ENCODE data around the gene CACFD1.

Gene CACFD1

DNA sequence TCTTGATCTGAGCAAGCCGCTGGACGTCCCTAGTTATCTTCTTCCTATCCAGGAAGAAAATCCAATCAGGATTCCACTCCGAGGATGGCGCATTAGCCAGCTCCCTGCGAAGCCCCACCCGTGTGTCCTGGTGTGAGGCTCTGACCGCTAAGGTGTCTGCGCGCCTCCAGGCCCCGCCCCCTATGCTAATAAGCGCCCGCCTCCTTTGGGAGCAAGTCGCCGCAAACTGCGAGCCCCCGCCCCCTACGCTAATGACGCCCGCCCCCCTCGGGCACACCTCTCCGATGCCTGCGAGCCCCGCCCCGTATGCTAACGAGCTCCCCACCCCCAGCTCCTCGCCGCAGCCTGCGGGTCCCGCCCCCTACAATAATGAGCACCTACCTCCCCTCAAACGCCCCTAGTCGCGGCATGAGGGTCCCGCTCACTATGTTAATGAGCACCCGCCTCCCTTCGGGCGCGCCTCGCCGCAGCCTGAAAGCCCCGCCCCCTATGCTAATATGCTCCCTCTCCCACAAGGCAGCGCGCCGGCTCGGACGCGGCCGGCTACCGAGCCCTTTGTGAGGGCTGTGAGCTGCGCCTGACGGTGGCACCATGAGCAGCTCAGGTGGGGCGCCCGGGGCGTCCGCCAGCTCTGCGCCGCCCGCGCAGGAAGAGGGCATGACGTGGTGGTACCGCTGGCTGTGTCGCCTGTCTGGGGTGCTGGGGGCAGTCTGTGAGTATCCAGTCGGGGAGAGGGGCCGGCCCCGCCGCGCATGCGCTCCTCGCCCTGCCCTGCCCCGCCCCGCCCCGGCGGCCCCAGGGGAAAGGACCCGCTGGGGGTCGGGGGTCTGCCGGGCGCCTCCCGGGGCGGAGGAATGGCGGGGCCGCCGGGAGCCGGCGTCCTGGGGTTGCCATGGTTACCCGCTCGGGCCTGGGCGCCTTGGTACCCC, at the start of gene CACFD1:
Gene CACFD1, plus strand, starts transcription at position 503 of the 929 bp plus-strand sequence. Its CDS starts 89 bp downstream, at position 592.
- peak; percentile 91 for DNase-seq (ENCODE audit: low spot score)

DNA sequence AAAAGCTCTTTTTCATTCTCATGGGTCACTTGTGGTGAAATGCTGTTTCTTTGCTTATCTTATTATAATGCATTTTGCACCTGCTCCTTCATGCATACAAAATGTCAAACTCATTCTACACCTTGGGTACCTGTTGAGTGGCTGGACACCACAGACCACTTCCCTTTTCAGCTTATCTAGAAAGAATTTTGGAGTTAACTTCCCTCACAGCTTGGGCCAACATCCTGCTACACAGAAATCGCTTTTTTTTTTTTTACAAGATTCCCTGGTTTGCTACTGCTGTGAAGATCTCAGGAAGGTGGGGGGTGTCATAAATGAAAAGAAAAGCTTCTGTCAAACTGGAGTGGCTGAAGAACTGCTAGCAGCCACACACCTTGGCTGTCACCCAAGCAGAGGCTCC, 44.6 kb upstream of the CACFD1 start:
- DNase-seq (ENCODE audit: low spot score): no peak

DNA sequence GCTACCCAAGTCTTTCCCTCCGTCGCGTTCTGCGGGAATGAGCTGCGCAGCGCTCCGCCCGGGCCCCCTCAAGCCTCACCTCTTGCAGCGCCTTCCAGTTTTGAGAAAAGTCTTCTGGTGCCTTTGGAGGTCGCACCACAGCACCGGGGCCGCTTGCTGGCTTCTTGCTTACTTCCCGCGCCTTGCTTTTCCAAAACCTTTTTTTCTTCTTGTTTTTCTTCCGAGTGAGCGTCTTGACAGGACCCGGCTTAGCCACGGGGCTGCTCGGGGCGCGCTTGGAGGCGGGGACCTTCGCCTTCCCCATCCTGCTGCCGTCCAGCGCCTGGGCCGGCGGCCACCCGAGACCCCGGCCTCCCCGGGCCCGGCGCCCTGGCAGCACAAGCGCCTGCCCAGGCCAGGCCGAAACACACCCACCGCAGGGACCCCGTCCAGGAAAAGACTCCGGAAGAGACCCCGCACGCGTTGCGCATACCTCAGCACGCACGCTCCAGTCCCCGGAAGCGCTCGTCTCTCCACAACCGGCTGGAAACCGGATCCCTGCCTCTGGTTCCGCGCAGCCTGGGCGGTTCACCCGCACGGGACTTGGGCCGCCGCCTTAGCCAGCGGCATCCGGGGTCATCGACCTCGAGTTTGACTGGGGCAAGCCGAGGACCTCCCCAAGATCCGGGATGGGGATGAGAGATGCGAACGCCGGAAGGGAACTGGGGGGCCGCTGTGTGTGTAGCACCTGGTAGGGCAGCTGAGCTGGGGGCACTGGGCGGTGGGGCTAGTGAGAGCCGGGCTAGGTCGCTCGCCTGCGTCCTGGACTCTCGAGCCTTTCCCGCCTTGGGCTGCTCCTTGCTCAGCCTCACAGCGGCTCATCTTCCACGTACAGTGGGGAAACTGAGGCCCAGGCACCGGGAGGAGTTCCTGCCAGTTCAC, 42.0 kb upstream of the CACFD1 start, which contains the start of gene REXO4:
Gene REXO4, minus strand, starts transcription at position 470 of the 921 bp plus-strand sequence. Its CDS starts 166 bp downstream, at position 304.
- DNase-seq (ENCODE audit: low spot score): peak; percentile 77

DNA sequence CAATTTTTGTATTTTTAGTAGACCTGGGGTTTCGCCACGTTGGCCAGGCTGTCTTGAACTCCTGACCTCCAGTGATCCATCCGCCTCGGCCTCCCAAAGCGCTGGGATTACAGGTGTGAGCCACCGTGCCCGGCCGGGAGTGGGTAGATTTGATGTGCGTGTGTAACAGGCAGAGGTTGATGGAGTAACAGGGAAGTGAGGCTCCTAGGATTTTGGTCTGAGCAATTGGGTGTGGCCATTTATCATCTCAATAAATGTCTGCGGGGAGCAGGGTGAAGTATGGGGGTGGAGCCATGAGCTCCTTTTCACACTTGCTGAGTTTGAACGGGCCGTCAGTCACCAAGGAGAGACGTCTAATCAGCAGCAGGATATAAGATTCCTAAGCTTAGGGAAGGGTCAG, 40.8 kb upstream of the CACFD1 start:
- peak; percentile 23 for DNase-seq (ENCODE audit: low spot score)

- no peak for DNase-seq (ENCODE audit: low spot score)
Observed at GRCh38 chr9:133420392-133420827, 39.4 kb upstream of the CACFD1 start.

GRCh38 chr9:133421615-133422542, 37.9 kb upstream of the CACFD1 start, which contains the start of gene ADAMTS13:
Gene ADAMTS13 (plus strand): TSS chr9:133422367. CDS start chr9:133422444, 77 bp downstream.
- DNase-seq (ENCODE audit: low spot score): no peak

DNA sequence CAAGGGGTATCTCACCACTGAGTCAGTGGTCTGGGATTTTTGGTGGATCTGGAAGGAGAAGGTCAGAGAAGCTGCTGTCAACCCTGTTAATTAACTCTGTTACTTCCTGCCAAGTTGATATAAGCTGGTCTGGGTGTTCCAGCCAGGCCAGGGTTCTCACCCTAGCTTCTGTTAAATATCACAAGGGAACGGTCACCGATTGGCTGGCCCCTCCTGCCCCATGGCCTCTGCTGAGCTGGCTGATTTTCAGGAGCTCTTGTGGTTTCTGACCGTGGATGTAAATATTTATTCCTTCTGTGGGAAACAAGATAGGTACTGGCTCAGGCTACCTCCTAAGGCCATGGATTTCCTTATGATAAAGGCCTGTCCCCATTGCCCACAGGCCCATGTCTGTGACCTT, 36.6 kb upstream of the CACFD1 start:
- DNase-seq (ENCODE audit: low spot score): no peak

- no peak for DNase-seq (ENCODE audit: low spot score)
Observed at GRCh38 chr9:133424187-133424586, 35.6 kb upstream of the CACFD1 start.

GRCh38 chr9:133425049-133425632, 34.6 kb upstream of the CACFD1 start:
- no peak for DNase-seq (ENCODE audit: low spot score)

DNA sequence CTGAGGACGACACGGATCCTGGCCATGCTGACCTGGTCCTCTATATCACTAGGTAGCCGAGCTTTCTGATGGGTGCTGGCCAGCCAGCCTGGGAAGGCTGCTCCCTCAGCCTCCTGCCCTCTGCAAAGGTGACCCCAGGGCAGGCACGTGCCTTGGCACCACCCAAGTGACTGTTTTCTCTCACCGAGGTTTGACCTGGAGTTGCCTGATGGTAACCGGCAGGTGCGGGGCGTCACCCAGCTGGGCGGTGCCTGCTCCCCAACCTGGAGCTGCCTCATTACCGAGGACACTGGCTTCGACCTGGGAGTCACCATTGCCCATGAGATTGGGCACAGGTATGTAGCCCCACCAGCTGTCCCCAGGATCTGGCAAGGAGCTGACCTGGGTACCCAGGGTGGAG, 33.8 kb upstream of the CACFD1 start:
- no peak for DNase-seq (ENCODE audit: low spot score)

GRCh38 chr9:133427658-133428348, 32.0 kb upstream of the CACFD1 start:
- DNase-seq (ENCODE audit: low spot score): no peak

DNA sequence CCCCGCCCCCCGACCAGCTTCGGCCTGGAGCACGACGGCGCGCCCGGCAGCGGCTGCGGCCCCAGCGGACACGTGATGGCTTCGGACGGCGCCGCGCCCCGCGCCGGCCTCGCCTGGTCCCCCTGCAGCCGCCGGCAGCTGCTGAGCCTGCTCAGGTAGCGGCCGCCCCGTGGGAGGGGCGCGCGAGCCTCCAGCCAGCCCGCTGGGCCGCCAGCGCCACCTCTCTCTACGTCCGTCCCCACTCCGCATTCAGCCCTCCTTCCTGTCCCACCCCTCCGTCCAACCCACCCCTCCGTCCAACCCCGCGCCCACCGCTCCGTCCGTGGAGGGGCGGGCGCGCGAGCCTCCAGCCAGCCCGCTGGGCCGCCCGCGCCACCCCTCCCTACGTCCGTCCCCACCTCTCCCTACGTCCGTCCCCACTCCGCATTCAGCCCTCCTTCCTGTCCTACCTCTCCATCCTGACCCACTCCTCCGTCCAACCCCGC, 31.1 kb upstream of the CACFD1 start:
- DNase-seq (ENCODE audit: low spot score): no peak

- DNase-seq (ENCODE audit: low spot score): no peak
Observed at GRCh38 chr9:133429214-133429613, 30.6 kb upstream of the CACFD1 start.

GRCh38 chr9:133429641-133430161, 30.1 kb upstream of the CACFD1 start:
- no peak for DNase-seq (ENCODE audit: low spot score)

DNA sequence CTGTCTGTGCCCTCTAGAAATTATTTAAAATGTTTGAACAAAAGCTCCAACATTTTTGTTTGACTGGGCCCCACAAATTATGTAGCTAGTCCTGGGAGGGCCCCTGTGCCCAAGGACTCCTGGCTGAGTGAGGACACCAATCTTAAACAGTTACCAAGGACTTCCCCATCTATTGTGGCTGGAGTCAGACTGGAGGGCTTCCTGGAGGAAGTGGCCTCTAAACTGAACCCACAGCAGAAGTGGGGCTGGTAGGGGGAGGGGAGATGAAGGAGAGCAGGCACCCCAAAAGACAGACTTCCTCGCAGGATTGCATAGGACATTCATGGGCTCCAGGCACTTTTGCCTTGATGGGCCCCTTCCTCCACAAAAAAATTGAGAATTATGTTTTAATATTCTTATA, 29.5 kb upstream of the CACFD1 start:
- no peak for DNase-seq (ENCODE audit: low spot score)

DNA sequence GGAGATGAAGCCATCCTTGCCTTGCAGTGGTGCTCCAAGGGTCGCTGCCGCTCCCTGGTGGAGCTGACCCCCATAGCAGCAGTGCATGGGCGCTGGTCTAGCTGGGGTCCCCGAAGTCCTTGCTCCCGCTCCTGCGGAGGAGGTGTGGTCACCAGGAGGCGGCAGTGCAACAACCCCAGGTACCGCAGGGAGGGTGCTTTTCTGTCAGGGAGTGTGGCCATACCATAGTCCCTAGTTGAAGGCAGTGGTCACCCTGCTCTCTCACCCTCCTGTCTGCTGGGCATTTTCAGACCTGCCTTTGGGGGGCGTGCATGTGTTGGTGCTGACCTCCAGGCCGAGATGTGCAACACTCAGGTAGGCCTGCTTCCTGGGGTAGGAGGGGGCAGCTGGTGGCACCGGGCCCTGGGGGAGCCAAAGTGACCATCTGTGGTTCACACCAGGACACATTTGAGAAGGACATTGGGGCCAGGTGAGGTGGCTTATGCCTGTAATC, 26.4 kb upstream of the CACFD1 start:
- DNase-seq (ENCODE audit: low spot score): no peak

- no peak for DNase-seq (ENCODE audit: low spot score)
Observed at GRCh38 chr9:133436681-133437080, 23.1 kb upstream of the CACFD1 start.

GRCh38 chr9:133437753-133438531, 21.8 kb upstream of the CACFD1 start:
- DNase-seq (ENCODE audit: low spot score): no peak

- DNase-seq (ENCODE audit: low spot score): no peak
Observed at GRCh38 chr9:133439337-133439736, 20.4 kb upstream of the CACFD1 start.

Data from hematopoietic multipotent progenitor cell treated with erythropoietin and hydrocortisone succinate and interleukin-3 and kit ligand, for 15 days (in vitro differentiated cells).